HCEC 1CT (cell line): Measurements from ENCODE around the gene TMEM221.
"Not testable (repeated sequence)": the region's sequence is repeated elsewhere in the genome, so short reads cannot be mapped to it uniquely, and the experiment has no call there.

Experiments used
- DNase-seq: peaks from one replicate; pipeline ENCODE4 v3.0.0-alpha.2; 2017

The TMEM221 gene

DNA sequence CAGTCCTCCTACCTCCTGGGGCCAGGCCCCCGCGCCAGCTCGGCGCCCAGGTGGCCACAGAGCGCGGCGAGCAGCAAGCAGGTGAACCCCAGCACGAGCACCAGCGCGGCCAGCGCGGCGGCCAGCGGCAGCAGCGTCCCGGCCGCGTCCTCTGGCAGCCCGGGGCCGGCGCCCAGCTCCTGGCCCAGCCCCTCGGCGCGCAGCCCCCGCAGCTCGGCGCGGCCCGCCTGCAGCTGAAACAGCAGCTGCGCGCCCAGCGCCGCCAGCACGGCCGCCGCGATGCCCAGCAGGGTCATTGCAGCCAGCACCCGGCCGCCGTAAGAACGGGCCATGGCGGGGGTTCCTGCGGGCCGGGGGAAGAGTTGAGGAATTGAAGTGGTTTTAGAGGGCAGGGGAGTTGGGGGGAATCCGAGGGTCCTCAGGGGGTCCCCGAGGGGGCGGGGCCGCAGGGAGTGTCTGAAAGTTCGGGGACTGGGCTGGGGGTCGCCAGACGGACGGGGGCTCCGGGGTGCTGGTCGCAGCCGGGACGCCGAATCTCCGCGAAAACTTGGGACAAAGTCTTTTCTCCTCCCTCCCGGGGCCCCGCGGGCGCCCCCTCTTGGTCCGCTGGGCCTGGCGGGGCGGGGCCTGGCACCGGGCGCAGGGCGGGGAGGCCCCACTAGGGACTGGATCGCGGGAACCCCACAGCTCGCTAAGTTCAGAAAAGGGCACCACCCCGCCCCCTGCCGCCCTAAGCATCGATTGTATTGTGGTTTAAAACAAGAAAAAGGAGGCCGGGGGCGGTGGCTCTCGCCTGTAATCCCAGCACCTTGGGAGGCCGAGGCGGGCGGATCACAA, at the start of gene TMEM221:
Gene TMEM221 (minus strand): TSS at position 538 of the 837 bp plus-strand sequence. CDS start 206 bp downstream, at position 332.
- peak; percentile 10 for DNase-seq

DNA sequence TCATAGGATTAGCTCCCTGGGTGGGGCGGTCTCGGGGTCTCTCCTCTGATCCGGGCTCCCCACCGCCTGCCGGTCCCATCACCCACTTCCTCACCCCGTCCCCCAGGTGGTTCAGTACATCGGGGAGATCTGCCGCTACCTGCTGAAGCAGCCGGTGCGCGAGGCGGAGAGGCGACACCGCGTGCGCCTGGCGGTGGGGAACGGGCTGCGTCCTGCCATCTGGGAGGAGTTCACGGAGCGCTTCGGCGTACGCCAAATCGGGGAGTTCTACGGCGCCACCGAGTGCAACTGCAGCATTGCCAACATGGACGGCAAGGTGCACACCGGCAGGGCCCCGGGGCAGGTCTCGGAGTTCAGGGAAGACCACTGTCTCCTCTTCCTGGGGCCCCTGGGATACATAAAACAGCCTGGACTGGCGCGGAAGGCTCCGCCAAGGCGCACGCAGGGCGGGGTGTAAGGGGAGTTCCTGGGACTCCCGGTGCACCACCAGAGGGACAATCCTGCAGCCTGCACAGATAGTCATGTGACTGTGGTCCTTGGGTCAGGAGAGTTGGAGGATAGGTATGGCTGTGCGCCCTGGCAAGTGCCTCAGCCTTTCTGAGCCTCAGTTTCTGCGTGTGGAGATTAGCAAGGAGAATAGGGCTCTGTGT, 48.8 kb upstream of the TMEM221 start:
- DNase-seq, result no peak

DNA sequence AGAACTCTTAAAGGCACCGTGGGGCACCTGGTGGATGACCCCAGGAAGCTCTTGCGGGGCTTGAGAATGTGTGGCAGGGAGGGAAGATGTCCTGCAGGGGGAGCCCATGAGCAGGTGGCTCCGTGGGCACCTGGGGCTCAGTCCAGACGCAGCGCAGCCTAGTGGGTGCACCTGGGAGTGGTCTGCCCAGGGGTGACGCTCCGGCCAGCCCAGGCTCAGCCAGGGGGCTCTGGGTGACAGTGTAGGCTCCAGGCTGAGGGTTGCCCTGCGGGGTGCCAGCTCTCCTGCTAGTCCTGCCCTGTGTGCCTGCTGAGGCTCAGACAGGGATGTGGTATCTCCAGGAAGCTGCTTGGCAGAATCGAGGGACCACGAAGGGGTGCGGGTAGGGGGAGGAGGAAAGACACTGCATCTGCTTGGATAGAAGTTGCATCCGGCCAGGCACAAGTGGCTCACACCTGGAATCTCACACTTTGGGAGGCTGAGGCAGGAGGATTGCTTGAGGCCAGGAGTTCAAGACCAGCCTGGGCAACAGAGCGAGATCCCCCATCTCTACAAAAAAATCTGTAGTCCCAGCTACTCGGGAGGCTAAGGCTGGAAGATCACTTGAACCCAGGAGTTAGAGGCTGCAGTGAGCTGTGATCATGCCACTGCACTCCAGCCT, 48.0 kb upstream of the TMEM221 start:
- peak; percentile 54 for DNase-seq

DNA sequence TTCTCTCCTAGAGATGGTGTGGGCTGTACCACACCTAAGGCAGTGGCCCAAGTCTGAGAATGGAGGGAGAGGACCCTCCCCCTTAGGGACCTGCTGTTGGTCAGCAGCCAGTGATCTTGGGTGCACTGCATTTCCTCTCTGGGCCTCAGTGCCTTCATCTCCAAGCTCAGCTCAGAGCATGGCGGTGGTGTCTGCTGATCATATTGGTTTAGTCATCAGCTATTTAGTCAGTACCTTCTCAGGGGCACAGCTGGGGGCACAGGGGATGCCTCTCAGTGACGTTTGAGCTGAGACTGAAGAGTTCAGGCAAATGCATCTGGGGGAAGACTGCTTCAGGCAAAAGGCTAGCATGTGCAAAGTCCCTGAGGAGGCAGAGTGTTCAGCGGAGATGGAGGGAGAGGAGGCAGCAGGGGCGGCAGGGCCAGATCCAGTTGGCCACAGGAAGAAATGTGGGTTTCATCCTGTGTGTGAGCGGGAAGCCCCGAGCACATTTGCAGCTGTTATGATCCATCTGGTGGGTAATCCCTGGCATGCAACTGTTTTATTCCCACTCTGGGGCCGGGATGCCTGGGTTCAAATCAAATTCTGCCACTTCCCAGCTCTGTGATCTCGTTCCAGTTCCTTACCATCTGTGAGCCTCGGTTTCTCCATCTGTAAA, 47.3 kb upstream of the TMEM221 start:
- no peak for DNase-seq

DNA sequence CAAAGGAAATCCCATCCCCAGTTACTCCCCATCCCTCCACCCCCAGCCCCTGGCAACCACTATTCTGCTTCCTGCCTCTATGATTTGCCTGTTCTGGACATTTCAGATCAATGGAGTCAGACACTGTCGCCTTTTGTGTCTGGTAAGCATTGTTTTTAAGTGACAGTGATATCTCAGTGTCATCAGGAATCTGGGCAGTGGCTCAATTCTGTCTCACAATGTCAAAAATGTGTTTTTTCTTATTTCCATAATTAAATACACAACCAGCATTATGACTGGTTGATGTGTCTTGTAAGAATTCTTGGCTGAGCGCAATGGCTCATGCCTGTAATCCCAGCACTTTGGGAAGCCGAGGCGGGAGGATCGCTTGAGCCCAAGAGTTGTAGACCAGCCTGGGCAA, 42.8 kb upstream of the TMEM221 start:
- DNase-seq, result no peak

DNA sequence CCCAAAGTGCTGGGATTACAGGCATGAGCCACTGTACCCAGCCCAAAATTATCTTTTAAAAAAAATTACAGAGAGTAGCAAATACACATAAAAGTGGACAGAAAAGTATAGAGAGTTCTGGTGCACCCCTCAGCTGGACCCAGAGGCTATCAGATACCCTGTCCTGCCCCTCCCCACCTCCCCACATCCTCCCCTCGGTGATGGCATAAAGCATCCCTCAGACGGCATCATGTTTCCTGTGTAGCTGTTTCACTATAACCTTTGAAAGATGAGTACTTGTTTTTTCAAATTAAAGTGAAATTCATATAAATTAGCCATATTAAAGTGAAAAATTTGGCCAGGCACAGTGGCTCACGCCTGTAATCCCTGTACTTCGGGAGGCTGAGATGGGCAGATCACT, 41.9 kb upstream of the TMEM221 start:
- no peak for DNase-seq

DNA sequence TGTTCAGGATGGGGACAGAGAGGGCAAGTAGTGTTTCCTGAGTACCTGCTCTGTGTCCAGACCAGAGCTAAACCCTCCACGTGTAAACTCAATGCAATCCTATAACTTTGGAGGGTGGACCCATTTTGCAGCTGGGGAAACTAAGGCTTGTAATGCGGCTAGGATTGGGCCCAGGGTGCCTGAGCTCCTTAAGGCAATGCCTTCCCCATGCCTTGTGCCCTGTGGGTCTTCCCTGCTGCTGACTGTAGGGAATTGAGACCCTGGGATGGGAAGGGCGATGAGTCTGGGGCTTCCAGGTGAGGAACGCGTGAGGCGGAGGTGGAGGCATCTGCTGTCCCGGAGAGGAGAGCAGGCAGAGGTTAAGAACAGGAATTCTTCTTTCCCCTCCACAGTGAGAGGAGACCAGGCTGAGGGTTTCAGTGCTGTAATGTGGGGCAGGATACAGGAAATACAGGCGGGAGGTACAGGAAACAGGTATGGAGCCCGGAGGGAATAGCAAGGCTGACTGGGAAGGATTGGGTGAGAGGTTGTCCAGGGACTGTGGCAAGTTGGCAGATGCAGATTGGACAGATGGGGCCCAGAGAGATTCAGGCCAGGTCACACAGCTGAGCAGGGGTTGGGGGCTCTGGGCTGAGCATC, 41.0 kb upstream of the TMEM221 start:
- no peak for DNase-seq

DNA sequence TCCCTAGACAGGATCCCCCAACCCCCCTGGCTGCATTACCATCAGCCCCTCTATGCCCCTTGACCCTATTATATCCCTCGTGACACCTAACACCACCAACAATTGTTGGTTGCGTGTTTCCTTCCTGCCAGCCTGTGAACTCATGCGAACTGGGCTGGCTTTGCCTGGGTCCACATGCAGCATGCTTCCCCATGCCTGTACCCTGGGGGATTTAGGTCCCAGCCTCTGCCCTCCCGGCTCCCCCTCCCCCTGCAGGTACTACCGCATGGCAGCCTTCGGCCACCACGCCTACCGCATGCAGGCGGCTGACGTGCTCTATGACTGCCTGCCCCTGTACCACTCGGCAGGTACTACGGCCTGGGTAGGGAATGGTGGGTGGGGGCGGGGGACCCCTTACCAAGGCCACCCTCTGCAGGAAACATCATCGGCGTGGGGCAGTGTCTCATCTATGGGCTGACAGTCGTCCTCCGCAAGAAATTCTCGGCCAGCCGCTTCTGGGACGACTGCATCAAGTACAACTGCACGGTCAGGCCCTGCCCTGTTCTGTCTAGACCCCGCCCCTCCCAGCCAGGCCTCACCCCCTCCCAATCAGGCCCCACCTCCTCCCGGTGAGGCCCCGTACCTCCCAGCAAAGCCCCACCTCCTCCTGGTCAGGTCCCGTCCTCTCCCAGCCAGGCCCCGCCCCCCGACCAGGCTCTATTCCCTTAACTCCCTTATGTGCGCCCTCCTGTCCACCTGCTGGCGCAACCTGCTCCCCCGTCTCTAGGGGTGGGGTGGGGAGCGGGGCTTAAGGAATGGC, 40.3 kb upstream of the TMEM221 start:
- no peak for DNase-seq

DNA sequence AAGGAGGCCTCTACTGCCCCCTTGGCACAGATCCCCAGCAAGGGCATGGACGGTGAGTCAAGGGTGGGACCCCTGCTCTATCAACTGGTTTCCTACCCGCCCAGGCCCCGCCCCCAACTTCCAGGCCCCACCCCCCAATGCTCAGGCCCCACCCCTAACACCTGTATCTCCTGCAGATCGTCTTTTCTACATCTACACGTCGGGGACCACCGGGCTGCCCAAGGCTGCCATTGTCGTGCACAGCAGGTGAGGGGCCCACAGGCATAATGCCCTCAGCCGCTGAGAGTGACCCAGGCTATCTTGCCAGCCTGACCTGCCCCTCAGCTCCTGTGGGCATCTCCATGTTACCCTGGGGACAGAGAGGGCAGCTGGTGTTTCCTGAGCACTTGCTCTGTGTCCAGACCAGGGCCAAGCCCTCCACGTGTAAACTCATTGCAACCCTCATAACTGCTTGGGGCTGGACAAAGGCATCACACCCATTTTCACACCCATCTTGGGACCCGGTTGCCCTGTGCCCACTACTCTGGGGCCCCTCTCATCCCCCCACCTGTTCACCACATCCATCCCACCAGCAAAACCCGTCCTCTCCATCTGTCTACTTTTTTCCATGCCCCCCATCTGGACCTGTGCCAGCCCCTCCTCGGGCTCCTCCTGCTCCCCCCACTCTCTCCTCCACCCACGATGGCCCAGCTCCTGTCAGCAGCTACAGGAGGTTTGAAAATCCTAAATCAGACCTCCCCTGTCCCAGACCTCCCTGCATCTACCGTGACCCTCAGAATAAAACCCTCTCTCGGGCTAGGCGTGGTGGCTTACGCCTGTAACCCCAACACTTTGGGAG, 39.0 kb upstream of the TMEM221 start:
- DNase-seq, result no peak

DNA sequence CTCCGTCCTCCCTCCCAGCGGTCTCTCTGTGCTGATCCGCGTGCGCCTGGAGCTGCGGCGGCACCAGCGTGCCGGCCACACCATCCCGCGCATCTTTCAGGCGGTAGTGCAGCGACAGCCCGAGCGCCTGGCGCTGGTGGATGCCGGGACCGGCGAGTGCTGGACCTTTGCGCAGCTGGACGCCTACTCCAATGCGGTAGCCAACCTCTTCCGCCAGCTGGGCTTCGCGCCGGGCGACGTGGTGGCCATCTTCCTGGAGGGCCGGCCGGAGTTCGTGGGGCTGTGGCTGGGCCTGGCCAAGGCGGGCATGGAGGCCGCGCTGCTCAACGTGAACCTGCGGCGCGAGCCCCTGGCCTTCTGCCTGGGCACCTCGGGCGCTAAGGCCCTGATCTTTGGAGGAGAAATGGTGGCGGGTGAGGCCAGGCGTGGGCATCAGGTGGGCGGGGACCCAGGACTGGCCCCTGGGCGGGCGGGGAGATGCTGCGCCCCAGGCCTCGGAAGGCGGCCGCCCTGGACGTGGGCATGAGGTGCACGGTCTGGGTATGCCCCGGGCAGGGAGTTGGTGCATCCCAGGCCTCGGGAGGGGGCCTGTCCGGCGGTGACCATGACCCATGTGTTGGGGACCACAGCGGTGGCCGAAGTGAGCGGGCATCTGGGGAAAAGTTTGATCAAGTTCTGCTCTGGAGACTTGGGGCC, 38.2 kb upstream of the TMEM221 start:
- no peak for DNase-seq

DNA sequence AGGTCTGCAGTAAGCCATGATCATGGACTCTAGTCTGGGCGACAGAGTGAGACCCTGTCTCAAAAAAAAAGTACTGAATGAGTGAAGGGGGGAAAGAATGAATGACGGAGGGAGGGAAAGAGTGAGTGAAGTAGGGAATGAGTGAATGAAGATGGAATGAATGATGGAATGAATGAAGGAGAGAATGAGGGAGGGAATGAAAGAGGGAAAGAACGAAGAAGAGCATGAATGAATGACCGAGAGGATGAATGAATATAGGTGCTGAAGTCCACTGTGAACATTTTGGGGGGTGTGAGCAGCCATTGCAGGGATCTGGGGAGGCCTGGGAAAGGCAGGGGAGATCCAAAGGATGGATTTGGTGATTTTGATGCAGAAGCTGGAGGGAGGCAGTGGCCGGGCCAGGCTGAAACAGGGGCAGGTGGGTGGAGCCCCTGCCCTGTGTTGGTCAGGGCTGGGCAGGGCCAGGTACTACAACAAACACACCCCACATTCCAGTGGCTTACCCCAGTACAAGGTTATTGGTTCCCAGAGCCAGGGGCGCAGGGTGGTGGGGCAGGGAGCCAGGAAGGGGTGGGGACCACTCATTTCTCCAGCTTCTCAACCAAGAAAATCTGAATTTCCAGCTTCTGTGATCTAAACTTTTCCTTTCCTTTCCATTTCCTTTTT, 36.2 kb upstream of the TMEM221 start:
- no peak for DNase-seq

DNA sequence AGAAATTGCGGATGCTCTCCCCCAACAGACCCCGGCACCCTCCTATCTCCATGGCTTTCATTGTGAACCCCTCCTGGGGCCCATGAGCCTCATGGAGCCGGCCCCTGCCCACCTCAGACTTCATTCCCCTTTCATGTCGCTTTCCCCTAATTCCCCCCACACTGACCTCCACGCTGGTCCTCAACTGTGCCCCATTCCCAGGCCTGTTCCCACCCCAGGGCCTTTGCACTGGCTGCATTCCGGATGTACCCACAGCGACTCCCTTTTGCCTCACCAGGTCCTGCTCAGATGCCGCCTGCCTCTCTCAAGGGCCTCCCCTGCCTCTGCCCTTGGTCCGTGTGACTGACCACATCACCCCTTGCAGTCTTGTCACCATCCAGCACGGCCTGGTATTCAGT, 35.1 kb upstream of the TMEM221 start:
- no peak for DNase-seq

DNA sequence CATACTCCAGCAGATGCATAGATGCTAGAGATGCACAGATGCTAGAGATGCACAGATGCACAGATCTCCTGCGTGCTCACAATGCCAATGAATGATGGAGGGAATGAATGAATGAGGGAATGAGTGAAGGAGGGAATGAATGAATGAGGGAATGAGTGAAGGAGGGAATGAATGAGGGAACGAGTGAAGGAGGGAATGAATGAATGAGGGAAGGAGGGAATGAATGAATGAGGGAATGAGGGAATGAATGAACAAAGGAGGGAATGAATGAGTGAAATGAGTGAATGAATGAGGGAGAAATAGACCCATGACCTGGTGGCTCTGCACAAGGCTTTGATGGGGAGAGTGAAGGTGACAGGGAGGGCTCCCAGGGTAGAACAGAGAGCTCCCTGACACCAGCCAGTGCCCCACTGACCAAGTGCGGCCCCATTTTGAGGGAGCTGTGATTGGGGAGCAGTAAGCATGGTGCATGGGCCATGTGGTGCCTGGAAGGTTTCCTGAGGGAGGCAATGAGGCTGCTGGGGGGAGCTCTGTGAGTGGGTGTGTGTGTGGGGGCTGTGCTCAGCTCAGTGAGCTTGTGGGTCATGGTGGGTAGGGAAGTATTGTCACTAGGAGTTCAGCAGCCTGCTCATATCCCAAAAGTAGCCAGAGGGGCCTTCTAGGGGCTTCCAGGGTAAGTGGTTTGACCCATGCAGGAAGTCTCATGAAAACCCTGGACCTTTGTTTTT, 34.6 kb upstream of the TMEM221 start:
- no peak for DNase-seq

DNA sequence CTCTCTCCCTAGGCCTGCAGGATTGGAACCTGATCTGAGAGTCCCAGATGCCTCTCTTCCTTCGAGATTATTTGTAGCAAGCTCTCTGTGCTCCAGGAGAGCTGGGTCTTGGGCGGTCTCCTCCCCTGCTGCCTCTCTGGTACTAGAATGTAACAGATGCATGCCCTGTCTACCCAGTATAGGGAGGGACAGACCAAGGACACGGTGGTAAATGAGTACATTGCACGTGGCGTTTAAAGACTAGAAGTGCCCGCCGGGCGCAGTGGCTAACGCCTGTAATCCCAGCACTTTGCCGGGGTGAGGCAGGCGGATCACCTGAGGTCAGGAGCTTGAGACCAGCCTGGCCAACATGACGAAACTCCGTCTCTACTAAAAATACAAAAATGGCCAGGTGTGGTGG, 33.5 kb upstream of the TMEM221 start:
- DNase-seq, result no peak

DNA sequence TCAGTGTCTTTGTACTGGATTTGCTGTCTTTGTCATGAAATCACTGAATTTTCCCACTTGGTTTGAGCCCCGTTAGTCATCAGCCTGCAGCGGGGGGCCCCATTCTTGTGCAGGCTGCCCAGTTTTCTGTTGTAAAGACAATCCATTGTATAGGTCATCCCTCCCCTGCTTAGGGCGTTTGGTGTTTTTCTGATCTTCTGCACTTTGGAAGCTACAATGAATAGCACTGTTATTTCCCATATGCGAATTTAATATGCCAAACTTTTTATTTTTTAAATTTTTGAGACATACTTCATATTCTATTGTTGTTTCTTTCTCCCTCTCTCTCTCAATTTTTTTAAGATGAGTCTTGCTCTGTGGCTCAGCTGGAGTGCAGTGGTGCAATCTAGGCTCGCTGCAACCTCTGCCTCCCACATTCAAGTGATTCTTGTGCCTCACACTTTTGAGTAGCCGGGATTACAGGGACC, 30.9 kb upstream of the TMEM221 start:
- DNase-seq, result peak; percentile 74

DNA sequence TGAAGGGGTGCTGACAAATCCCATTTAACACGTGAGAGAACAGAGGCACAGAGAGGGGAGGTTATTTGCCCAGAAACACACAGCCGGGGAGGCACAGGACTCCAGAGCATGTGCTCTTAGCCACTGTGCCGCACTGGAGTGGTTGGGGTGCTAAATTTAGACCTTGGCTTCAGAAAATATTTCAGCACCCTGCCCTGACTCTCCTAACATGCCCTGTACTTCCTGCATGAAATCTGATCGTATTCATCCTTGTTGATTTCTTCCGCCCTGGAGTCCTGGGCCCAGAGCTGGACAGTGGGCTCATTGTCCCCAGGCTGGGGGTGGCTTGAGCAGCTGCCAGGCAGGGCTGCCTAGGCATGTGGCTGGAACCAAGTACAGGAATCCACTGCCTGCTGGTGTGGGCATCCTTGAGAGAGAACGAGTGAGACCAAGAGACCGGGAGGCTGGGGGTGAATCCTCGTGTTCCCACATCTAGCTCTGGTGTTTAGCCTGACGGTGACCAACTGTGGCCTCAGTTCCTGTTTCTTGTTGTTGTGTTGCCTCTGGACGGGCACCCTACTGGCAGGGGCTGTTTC, 27.2 kb upstream of the TMEM221 start:
- DNase-seq, result peak; percentile 15

DNA sequence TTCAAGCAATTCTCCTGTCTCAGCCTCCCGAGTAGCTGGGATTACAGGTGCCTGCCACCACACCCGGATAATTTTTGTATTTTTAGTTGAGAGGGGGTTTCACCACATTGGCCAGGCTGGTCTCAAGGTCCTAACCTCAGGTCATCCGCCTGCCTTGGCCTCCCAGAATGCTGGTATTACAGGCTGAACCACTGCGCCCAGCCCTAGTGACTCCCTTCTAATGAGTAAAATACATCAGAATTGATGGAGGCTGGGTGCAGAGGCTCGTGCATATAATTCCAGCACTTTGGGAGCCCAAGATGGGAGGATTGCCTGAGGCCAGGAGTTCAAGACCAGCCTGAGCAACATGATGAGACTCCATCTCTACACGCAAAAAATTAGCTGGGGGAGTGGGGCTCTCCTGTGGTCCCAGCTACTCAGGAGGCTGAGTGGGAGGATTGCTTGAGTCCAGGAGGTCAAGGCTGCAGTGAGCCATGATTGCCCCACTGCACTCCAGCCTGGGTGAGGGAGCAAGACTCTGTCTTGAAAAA, 26.6 kb upstream of the TMEM221 start:
- not testable (repeated sequence) for DNase-seq

DNA sequence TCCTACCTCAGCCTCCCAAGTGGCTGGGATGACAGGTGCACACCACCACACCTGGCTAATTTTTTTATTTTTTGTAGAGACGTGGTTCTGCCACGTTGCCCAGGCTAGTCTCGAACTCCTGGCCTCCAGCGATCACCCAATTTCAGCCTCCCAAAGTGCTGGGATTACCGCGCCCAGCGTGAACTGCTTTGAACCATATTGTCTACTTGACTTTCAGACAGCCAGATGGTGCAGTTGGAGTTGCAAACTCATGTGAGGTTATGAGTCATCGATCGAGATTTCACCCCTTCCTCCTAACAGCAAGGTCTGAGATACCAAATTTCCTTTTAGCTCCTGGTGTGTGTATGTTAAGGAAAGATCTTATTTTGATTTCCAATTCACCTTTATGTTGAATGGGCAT, 24.6 kb upstream of the TMEM221 start:
- DNase-seq, result peak; percentile 78
